ENCODE measurements around the gene ZNF423. TPM values are rescaled to one million over a fixed set of nuclear protein-coding genes. Genes with fewer than 3 reads are reported as not detected.

ZNF423 gene
- total RNA-seq, 2 donors from 2014 or later: 4.7 to 7.3 TPM

DNA sequence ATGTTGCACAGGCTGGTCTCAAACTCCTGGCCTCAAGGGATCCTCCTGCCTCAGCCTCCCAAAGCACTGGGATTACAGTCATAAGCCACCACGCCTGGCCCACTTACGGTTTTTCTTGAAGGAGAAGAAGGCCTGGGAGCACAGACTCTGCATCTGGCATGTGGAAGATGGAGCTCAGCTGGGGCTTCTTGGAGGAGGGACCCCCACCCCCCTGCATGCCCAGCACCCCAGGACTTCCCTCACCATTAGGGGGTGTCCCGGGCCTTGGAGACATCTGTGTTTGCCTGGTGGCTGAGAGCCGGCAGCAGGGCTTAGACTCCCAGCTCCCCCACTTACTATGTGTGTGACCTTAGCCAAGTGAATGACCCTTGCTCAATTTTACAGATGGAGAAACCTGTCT lies 204.7 kb downstream of the ZNF423 start:
- no peak overlapping the region for H3K9ac ChIP-seq (ENCODE audit: low read depth in 2 of 2, low read length in 2 of 2)
- H3K27me3 ChIP-seq: no peaks in the 10 kb centered on the region
- no peaks in the 10 kb centered on the region for H3K4me1 ChIP-seq
- H3K4me3 ChIP-seq: no peak overlapping the region
- TF ChIP-seq CTCF (IDR thresholded peaks at IDR 0.05): no peak
- H3K36me3 ChIP-seq: no peaks in the 10 kb centered on the region
- DNase-seq: no peak
- no peak overlapping the region for H3K27ac ChIP-seq
- intact Hi-C loops (cut with DNase I): no loop called here
- no peaks in the 10 kb centered on the region for H3K9me3 ChIP-seq

DNA sequence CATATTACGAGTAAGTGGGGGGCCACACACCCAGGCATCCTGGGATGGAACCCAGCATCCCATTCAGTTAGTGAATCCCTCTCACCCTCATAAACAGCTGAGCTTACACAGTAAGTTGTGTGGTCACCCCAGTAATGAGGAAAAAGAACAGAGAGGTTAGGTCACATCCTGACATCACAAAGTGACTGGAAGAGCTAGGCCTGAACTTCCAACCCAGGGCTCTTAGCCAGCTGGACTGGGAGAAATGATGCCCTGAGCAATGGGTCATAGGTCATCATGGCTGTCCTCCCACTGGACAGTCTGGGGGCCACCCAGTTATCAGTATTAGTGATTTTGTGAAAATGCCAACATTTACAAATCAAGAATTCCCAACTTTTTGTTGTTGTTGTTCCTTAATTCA lies 205.3 kb downstream of the ZNF423 start:
- Histone ChIP-seq H3K27ac (no peak overlapping the region), H3K4me1 (no peaks in the 10 kb centered on the region), H3K4me3 (no peak overlapping the region), H3K9ac (ENCODE audit: low read depth in 2 of 2, low read length in 2 of 2) (no peak overlapping the region), H3K9me3 (no peaks in the 10 kb centered on the region), H3K27me3 (no peaks in the 10 kb centered on the region), H3K36me3 (no peaks in the 10 kb centered on the region)
- DNase-seq: no peak
- TF ChIP-seq CTCF (IDR thresholded peaks at IDR 0.05): no peak
- intact Hi-C loops (cut with DNase I): no loop called here

DNA sequence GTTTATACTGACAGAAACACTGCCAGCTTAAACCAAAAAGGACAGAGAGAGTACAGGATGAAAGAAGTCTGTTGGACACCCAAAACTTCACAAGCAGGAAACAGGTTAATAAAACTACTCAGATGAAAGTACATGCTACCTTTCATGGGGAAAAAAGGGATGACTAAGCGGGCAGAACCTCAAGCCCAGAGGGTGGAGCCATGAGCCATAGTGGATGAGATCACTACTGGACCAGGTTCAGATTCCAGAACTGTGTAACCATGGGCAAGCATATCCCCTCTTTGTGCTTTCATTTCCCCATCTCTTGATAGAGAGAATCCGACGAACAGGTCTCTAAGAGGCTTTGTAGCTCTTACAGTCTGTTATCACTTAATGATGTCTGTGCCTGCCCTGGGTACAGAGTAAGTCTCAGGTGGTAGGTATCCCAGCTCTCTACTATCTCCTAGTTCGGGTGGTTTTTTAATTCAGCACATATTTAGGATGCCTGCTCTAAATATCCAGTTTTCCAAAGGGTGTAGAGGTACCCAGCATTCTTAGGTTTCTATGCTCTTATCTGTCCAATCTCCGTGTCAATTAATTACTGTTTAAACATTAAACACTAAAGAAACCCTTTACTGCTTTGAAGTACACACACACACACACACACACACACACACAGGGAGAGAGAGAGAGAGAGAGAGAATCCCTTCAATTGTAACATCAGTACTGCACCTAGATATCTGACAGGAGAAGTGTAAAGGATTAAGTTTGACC lies 206.7 kb downstream of the ZNF423 start:
- TF ChIP-seq CTCF (IDR thresholded peaks at IDR 0.05): no peak
- Histone ChIP-seq H3K27ac (no peak overlapping the region), H3K4me3 (no peak overlapping the region), H3K36me3 (no peaks in the 10 kb centered on the region), H3K4me1 (no peaks in the 10 kb centered on the region), H3K27me3 (no peaks in the 10 kb centered on the region), H3K9me3 (no peaks in the 10 kb centered on the region), H3K9ac (ENCODE audit: low read depth in 2 of 2, low read length in 2 of 2) (no peak overlapping the region)
- DNase-seq: no peak
- intact Hi-C loops (cut with DNase I): no loop called here

DNA sequence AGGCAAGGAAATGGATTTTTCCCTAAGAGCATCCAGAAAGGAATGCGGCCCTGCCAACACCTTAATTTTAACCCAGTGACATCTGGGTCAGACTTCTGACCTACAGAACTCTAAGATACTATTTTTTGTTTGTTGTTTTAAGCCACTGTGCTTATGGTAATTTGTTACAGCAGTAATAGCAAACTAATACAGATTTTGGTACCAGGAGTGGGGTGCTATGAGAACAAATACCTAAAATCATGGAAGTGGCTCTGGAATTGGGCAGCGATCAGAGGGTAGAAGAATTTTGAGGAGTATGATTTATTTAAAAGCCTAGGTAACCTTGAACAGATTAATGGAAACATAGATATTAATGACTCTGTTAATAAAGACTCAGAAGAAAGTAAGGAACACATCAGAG lies 208.2 kb downstream of the ZNF423 start:
- intact Hi-C loops (cut with DNase I): no loop called here
- no peaks in the 10 kb centered on the region for H3K4me1 ChIP-seq
- H3K36me3 ChIP-seq: no peaks in the 10 kb centered on the region
- DNase-seq: no peak
- H3K9ac ChIP-seq (ENCODE audit: low read depth in 2 of 2, low read length in 2 of 2): no peak overlapping the region
- no peak overlapping the region for H3K27ac ChIP-seq
- TF ChIP-seq CTCF (IDR thresholded peaks at IDR 0.05): no peak
- H3K9me3 ChIP-seq: no peaks in the 10 kb centered on the region
- H3K27me3 ChIP-seq: no peaks in the 10 kb centered on the region
- no peak overlapping the region for H3K4me3 ChIP-seq

DNA sequence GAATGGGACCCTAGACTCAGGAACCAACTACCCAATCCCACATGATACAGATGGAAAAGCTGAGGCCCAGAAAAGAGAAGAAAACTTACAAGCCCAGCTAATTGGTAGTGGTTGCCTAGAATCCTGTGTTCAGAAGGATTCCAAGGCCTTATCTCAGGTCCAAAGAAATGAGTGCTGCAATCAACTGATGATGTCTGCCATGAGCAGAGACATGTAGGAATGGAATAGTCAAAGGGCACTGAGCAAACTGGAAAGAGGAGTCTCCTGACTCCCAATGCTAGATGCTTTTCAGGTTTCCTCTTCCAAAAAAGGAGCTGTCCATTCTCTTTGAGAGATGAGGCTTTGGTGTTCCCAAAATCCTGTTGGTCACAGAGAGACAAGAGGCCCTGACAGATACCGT lies 210.6 kb downstream of the ZNF423 start:
- Histone ChIP-seq H3K27ac (no peak overlapping the region), H3K36me3 (no peaks in the 10 kb centered on the region), H3K4me1 (no peaks in the 10 kb centered on the region), H3K9ac (ENCODE audit: low read depth in 2 of 2, low read length in 2 of 2) (no peak overlapping the region), H3K4me3 (no peak overlapping the region), H3K27me3 (no peaks in the 10 kb centered on the region), H3K9me3 (no peaks in the 10 kb centered on the region)
- no peak for DNase-seq
- intact Hi-C loops (cut with DNase I): no loop called here
- no peak for TF ChIP-seq CTCF (IDR thresholded peaks at IDR 0.05)
